Head of caudate nucleus (tissue), 42 donors: ENCODE measurements around the gene SNX19.
A peak's percentile ranks its signal among the peaks of the same experiment; 100 is the strongest.
"Not testable (repeated sequence)": the region's sequence is repeated elsewhere in the genome, so short reads cannot be mapped to it uniquely, and the experiment has no call there.

ENCODE experiments used
- DNase-seq, 42 donors: peaks; one replicate each; pipeline versions ENCODE4 v3.0.0 to v3.0.0-alpha.2; 2020 to 2021; ENCODE audit warnings: mixed read lengths in 7 of 42
- intact Hi-C: fragments of 100-400 bp; cut with DNase I; formaldehyde crosslinking; loops from one replicate; pipeline ENCODE4 v1.15.0; 2022

Gene SNX19

DNA sequence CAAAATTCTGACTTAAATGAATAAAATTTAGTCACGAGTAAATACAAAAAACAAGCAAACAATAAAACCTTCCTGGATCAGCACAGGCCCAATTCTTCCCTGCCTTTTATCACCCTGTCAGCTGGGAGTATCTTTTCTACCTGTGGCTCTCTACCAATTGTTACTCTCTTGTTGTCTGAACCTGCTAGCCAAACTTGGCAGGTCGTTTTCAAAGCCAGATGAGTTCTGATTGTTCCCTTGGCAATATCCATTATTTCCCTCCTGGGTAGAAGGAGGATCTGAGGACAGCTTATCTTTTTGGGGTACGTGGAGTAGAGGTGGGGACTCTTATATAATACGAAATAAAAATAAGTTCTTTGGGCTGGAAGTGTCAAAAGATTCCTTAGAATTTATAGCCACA, 40.2 kb downstream of the SNX19 start:
- no peak for DNase-seq
- intact Hi-C loops = no loop called here

DNA sequence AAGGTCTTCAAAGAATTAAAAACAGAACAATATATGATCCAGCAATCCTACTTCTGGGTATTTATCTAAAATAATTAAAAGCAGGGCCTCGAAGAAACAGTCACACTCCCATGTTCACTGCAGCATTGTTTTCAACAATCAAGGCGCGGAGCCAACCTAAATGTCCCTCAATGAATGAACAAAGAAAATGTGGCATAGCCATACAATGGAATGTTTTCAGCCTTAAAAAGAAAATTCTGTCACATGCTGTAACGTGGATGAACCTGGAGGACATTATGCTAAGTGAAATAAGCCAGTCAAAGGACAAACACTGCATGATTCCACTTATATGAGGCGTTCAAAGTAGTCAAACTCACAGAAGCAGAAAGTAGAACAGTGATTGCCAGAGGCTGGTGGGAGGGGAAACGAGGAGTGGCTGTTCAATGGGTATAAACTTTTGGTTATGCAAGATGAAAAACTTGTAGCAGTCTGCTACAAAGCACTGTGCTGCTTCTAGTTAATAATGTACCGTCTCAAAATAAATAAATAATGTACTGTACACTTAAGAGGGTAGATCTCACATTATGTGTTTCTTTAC, 41.2 kb downstream of the SNX19 start:
- intact Hi-C loops = no loop called here
- peak in 39 of 42 donors; percentile 23 to 89 (median 62) for DNase-seq

DNA sequence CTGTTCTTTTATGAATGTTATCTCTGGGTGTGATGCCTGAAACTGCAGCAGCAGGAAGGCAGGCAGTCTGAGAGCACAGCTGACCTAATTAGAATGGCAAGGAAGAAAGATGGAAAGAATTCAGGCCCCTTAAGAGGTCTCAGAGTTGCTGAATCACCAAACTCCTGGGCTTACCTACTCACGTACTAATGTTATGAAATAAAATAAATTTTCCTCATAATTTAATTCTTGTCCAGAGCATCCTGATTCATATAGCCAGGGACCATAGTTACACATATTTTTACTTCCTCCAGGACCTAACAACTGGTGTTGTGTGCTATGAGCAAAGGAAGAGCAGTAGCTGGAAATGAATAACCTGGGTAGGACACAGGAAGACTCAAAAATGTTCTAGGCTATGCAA, 41.9 kb downstream of the SNX19 start:
- intact Hi-C loops = no loop called here
- DNase-seq = no peak

- no peak for DNase-seq
- intact Hi-C loops = no loop called here
These were observed 42.5 kb downstream of the SNX19 start for GRCh38 chr11:130873761-130874160.

DNA sequence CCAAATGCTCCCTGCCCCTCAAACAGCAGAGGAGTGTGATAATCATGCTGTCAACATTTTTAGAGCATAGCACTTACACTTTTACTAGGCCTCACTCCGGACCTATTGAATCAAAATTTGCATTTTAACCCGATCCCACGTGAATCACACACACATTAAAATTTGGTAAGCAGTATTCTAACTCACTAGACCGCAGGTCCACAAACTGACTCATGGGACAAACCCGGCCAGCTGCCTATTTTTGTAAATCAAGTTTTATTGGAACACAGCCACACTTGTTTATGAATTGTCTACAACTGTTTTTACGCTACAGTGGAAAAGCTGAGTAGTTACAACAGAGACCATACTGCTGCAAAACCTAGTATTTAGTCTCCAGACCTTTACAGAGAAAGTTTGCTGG, 43.3 kb downstream of the SNX19 start:
- intact Hi-C loops = no loop called here
- no peak for DNase-seq

DNA sequence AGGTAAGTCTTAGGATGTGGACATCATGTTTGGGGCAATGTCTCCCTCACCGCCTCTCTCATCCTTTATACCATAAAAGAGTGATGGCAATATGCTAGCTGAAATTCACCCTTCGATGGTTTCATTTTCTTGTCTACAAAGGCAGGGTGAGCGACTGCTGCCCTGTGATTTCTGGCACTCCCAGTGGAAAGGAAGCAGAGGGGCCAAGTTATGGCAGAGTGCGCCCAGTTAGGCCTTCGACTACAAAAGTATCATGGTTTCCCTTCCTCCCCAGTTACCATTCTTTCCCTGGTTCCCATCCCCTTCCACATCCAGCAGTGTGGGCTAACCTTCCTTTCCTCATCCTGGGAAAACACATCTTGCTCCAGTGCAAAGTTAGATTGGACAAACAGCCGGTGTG, 43.8 kb downstream of the SNX19 start:
- DNase-seq = no peak
- intact Hi-C loops = no loop called here

- no peak for DNase-seq
- intact Hi-C loops = no loop called here
These were observed 44.2 kb downstream of the SNX19 start for GRCh38 chr11:130872102-130872501.

DNA sequence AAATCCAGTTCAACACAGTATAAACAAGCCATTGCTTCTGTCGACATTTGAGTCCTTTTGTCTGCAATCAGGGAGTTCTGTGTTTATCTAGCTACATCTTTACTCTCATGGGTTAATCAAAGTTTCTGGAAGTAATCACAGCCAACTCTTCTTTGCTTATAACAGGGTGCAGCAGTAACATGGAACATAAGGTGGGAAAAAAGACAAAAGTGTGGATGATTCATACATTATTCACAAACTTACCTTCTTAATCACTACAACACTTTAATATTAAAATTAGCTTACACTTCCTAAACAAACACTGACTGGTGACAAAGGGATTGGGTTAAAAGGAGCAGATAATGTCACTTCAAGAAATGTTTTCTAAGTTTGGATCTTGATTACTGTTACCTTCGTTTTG, 44.7 kb downstream of the SNX19 start:
- no peak for DNase-seq
- intact Hi-C loops = no loop called here

- no peak for DNase-seq
- intact Hi-C loops = no loop called here
These were observed 47.4 kb downstream of the SNX19 start for GRCh38 chr11:130868721-130869390.

GRCh38 chr11:130868086-130868710, 48.1 kb downstream of the SNX19 start:
- intact Hi-C loops = no loop called here
- peak in 16 of 42 donors; percentile 17 to 72 (median 44) for DNase-seq

GRCh38 chr11:130866831-130867230, 49.4 kb downstream of the SNX19 start:
- intact Hi-C loops = no loop called here
- no peak for DNase-seq

- DNase-seq = no peak
- intact Hi-C loops = no loop called here
These were observed 50.5 kb downstream of the SNX19 start for GRCh38 chr11:130865774-130866114.

DNA sequence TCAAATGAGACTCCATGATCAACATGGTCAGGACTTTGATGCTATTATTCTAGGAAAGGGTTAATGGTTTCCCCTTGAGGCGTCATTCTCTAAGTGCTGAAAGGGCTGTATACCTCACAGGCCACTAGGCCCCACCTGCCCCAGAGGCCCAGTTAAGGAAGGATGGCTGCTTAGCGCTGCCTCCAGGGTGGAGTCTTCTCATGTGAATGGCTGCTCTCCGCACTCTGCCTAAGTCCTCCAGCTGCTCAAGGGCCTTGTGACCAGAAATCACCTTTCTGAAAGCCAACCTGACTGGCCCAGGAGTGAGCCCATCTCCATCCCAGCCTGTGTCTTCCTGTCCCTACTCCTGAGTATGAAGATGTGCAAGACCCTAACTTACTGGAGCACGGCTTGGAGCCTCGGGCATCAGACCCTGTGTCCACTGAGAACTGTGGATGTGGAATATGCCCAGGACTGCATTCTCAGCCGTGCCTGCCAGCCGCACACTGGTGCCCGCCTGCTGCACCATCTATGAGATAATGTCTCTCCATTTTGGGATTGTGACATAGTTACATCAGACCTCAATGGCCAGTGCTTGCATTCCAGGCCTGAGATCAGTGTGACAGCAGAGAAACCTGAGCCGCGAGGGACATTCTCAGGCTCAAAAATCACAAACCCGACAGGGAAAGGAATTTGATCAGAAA, 51.0 kb downstream of the SNX19 start:
- no peak for DNase-seq
- intact Hi-C loops = no loop called here

DNA sequence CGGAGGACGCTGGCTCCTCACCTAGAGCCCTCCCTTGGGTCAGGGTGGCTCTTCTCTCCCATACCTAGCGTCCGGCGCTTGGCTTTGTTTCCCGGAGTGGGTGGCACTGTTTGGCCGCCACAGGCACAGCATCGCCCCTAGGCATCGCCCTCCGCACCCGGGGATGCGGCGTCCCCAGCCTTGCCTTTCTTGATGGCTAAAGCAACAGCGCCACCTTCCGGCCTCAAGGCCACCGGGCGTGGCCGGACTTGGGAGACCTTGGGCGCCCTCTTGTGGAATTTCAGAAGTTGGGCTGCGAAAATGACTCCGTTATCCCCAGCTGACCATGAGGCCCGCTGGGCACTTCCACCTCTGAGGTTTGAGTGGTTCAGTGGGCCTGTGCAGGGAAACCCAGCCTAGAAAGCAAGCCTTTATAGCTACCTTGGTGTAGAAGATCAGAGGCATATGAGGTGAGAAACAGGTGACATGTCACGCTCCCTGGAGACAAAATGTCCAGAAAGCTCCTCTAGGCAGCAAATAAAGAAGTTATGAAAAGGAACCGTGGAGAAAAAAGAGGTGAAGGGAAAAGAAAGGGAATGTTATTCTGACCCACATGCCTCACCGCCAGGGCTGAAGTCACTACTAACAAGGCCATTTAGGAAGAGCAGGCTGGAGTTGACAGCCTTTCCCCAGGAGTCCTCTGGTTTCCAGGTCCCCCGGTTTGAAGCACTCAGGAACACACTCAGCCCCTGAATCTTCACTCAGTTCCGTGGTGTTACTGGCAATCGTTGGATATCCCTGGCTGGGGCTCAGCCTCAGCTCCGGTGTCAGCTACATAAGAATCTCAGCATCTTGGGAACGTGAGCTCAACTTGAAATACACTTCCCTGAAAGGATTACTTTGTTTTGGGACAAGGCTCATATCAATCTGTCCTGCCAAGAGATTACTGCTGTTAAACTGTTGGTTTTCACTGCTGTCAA, 54.1 kb downstream of the SNX19 start:
- intact Hi-C loops = loop anchor here (1.0 to 5.0 kb wide), 2 partner anchors 280 to 428 kb away; no protein-coding TSS in a partner anchor

GRCh38 chr11:130861283-130861682, 55.0 kb downstream of the SNX19 start:
- intact Hi-C loops = loop anchor here (5.0 kb wide), 1 partner anchor 279 kb away; no protein-coding TSS in a partner anchor

More for the DNA sequence above, 54.1 kb downstream of the SNX19 start:
- peak; percentile 84 to 98 (median 94) for DNase-seq

DNA sequence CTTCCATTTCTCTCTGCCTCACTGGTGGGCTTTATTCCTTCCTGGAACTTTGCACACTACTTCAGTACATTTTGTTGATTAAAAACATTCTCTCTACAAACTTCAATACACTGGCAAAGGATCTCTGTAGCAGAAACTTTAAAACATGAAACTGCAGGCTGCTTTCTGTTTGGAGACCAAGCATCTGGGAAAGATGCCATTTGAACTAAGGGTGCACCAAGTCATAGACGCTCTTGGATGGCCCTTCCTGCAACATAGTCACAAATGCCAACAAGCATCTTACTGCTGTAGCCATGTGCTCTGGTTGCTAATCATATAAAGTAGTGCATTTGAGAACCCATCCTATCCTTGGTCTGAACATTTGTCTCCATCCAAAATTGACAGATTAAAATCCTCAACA, 56.4 kb downstream of the SNX19 start:
- intact Hi-C loops = loop anchor here (5.0 kb wide), 1 partner anchor 278 kb away; no protein-coding TSS in a partner anchor

More at GRCh38 chr11:130861283-130861682, 55.0 kb downstream of the SNX19 start:
- no peak for DNase-seq

GRCh38 chr11:130858215-130858614, 58.1 kb downstream of the SNX19 start:
- no peak for DNase-seq
- intact Hi-C loops = no loop called here

More for the DNA sequence above, 56.4 kb downstream of the SNX19 start:
- no peak for DNase-seq

- intact Hi-C loops = not testable (repeated sequence)
These were observed 60.6 kb downstream of the SNX19 start for GRCh38 chr11:130855707-130856106.

GRCh38 chr11:130854483-130854882, 61.8 kb downstream of the SNX19 start:
- no peak for DNase-seq
- intact Hi-C loops = no loop called here

More at GRCh38 chr11:130855707-130856106, 60.6 kb downstream of the SNX19 start:
- DNase-seq = not testable (repeated sequence)
